K562 (cell line): ENCODE results near the gene USP20. TPM values are rescaled to one million over a fixed set of nuclear protein-coding genes. Genes with fewer than 3 reads are reported as not detected.

ENCODE experiments used
- CEBPB ChIP-seq: fragments of 450-650 bp; IDR thresholded peaks from 2 replicates; pipeline ENCODE4 v1.6.1; 2016; ENCODE audit warnings: missing genetic modification characterization, missing compliant biosample characterization
- HSF4 ChIP-seq: fragments of 250-450 bp; sonication (Bioruptor Pico); IDR thresholded peaks from 2 replicates; pipeline ENCODE4 v2.1.2; 2022; ENCODE audit warnings: mild to moderate bottlenecking, moderate library complexity, borderline replicate concordance
- KLF16 ChIP-seq: IDR thresholded peaks from 2 replicates; pipeline ENCODE4 v1.6.1; 2016; ENCODE audit warnings: antibody characterized with exemption
- STAT5A ChIP-seq: IDR thresholded peaks from 2 replicates; pipeline ENCODE4 v1.6.1; 2012; ENCODE audit warnings: low read length, inconsistent platforms, borderline replicate concordance
- XRCC5 ChIP-seq: fragments of 200-400 bp; formaldehyde crosslinking; IDR thresholded peaks from 2 replicates; pipeline ENCODE4 v1.6.1; 2017; ENCODE audit warnings: low read depth, mild to moderate bottlenecking, low read length
- ZNF134 ChIP-seq: fragments of 250-450 bp; sonication (Bioruptor Pico); conservative IDR thresholded peaks from 2 replicates; pipeline ENCODE4 v1.4.0; 2020
- ZNF707 ChIP-seq: fragments of 250-450 bp; sonication (Bioruptor Pico); conservative IDR thresholded peaks from 2 replicates; pipeline ENCODE4 v1.8.0; 2022; ENCODE audit warnings: inconsistent platforms, mild to moderate bottlenecking, moderate library complexity
- ZNF75A ChIP-seq: fragments of 450-650 bp; formaldehyde crosslinking; IDR thresholded peaks from 2 replicates; pipeline ENCODE4 v1.4.0; 2020; ENCODE audit warnings: mild to moderate bottlenecking
- ZNF79 ChIP-seq: fragments of 250-450 bp; sonication (Bioruptor Pico); IDR thresholded peaks from 2 replicates; pipeline ENCODE4 v1.4.0; 2020; ENCODE audit warnings: low read depth, mild to moderate bottlenecking, moderate library complexity
- polyA plus RNA-seq, 8 experiments: library from polyadenylated mRNA; depleted of rRNA in 4 of 8; stranded (reverse) in 5 of 8; unstranded in 3 of 8; fragments of >200 nt; fragmentation: Nextera tagmentation in 2 of 8; fragmentation: Illumina TruSeq in 1 of 8; extraction: Ambion mirVana in 2 of 8; extraction: Trizol in 1 of 8; gene quantifications; 2 replicates each; pipeline versions ENCODE4 v1.2.1 to v1.2.3, GENCODE V29; 2011 to 2014; ENCODE audit warnings: inconsistent platforms in 1 of 8, missing spikeins in 1 of 8
- total RNA-seq, 7 experiments: library from RNA; depleted of rRNA in 6 of 7; stranded (reverse); fragments of >200 nt in 6 of 7; fragmentation: Illumina TruSeq in 2 of 7; extraction: Trizol in 2 of 7; gene quantifications; 2 replicates each; pipeline versions ENCODE4 v1.2.1 to v1.2.3, GENCODE V29; 2011 to 2021; ENCODE audit warnings: low replicate concordance in 1 of 7
- TF ChIP-seq, protein P1 (sequence below): fragments of 450-650 bp; formaldehyde crosslinking; IDR thresholded peaks from 2 replicates; pipeline ENCODE4 v1.4.0; 2020; ENCODE audit warnings: mild to moderate bottlenecking, mixed read lengths
- TF ChIP-seq, protein P2 (sequence below): fragments of 250-450 bp; sonication (Bioruptor Pico); IDR thresholded peaks from 2 replicates; pipeline ENCODE4 v1.8.0; 2021; ENCODE audit warnings: borderline replicate concordance, mild to moderate bottlenecking, moderate library complexity; ENCODE audit not compliant: poor library complexity, severe bottlenecking
- TF ChIP-seq, protein P3 (sequence below): fragments of 450-650 bp; conservative IDR thresholded peaks from 2 replicates; pipeline ENCODE4 v1.6.1; 2016; ENCODE audit warnings: missing genetic modification characterization, low read depth, mild to moderate bottlenecking, control low read depth, missing compliant biosample characterization
- TF ChIP-seq, protein P4 (sequence below): sonication (generic); formaldehyde crosslinking; IDR thresholded peaks from 2 replicates; pipeline ENCODE4 v1.8.0; 2022; ENCODE audit warnings: mild to moderate bottlenecking, missing genetic modification reagents
- TF ChIP-seq, protein P5 (sequence below): fragments of 250-450 bp; sonication (Bioruptor Pico); IDR thresholded peaks from 2 replicates; pipeline ENCODE4 v1.4.0; 2020

USP20 gene
- total and polyA plus RNA-seq, 9 of the 15 experiments (the other 6 are each of a cell fraction or from before 2014, with no cell fraction given) = 1.9 to 136 (median 49.1) TPM

DNA sequence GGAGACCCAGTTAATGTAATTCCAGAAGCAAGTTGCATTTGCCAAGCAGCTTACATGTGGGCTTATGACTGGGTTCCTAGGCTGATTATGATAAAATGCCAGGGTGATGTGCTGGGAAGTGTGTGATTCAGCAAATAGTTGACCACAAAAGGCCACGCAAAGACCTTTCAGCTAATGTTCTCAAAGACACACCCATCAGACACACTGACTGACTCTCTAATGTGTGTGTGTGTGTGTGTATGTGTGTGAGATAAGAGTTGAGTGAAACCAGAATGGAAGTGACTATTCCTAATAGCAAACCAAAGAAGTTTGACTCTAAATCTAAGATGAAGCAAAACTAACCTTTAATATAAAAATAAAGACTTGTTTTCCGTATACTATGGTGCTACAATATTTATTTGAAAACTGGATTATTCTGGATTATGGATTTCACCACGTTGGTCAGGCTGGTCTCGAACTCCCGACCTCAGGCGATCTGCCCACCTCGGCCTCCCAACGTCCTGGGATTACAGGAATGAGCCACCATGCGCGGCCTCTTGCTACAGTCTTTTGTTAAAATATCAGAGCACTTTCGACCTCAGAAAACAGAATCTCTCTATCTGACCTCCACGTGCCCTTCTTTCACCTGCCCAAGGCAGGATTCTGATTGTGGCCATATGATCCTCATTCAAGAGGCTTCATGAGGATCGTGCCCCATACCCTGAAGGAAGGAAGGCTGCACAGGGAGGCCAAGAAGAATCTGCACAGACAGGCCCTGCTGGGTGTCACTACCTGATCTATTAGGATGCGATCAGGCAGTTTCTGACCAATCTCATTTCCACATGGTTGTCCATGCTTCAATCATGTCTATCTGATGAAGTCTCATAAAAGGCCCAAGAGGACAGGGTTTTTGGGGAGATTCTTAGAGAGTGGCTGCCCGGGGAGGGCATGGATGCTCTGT is 75.6 kb downstream of the USP20 start (continued):
- TF ChIP-seq, protein P1, sequence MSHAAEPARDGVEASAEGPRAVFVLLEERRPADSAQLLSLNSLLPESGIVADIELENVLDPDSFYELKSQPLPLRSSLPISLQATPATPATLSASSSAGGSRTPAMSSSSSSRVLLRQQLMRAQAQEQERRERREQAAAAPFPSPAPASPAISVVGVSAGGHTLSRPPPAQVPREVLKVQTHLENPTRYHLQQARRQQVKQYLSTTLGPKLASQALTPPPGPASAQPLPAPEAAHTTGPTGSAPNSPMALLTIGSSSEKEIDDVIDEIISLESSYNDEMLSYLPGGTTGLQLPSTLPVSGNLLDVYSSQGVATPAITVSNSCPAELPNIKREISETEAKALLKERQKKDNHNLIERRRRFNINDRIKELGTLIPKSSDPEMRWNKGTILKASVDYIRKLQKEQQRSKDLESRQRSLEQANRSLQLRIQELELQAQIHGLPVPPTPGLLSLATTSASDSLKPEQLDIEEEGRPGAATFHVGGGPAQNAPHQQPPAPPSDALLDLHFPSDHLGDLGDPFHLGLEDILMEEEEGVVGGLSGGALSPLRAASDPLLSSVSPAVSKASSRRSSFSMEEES = no peak
- TF ChIP-seq, protein P2, sequence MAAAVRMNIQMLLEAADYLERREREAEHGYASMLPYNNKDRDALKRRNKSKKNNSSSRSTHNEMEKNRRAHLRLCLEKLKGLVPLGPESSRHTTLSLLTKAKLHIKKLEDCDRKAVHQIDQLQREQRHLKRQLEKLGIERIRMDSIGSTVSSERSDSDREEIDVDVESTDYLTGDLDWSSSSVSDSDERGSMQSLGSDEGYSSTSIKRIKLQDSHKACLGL (CRISPR knock-in tag) = no peak
- TF ChIP-seq KLF16 = peak; percentile 78
- TF ChIP-seq CEBPB = 0 out of 2 replicates have a peak, but pooled peaks have one; percentile 18
- TF ChIP-seq, protein P3, sequence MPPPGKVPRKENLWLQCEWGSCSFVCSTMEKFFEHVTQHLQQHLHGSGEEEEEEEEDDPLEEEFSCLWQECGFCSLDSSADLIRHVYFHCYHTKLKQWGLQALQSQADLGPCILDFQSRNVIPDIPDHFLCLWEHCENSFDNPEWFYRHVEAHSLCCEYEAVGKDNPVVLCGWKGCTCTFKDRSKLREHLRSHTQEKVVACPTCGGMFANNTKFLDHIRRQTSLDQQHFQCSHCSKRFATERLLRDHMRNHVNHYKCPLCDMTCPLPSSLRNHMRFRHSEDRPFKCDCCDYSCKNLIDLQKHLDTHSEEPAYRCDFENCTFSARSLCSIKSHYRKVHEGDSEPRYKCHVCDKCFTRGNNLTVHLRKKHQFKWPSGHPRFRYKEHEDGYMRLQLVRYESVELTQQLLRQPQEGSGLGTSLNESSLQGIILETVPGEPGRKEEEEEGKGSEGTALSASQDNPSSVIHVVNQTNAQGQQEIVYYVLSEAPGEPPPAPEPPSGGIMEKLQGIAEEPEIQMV (tag) = no peak
- TF ChIP-seq ZNF707 (CRISPR knock-in tag) = no peak
- TF ChIP-seq HSF4 (CRISPR knock-in tag) = no peak
- no peak for TF ChIP-seq ZNF79 (CRISPR knock-in tag)
- TF ChIP-seq STAT5A = peak; percentile 89
- TF ChIP-seq, protein P4, sequence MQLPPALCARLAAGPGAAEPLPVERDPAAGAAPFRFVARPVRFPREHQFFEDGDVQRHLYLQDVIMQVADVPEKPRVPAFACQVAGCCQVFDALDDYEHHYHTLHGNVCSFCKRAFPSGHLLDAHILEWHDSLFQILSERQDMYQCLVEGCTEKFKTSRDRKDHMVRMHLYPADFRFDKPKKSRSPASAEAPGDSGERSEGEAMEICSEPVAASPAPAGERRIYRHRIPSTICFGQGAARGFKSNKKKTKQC (CRISPR knock-in tag) = no peak
- TF ChIP-seq, protein P5, sequence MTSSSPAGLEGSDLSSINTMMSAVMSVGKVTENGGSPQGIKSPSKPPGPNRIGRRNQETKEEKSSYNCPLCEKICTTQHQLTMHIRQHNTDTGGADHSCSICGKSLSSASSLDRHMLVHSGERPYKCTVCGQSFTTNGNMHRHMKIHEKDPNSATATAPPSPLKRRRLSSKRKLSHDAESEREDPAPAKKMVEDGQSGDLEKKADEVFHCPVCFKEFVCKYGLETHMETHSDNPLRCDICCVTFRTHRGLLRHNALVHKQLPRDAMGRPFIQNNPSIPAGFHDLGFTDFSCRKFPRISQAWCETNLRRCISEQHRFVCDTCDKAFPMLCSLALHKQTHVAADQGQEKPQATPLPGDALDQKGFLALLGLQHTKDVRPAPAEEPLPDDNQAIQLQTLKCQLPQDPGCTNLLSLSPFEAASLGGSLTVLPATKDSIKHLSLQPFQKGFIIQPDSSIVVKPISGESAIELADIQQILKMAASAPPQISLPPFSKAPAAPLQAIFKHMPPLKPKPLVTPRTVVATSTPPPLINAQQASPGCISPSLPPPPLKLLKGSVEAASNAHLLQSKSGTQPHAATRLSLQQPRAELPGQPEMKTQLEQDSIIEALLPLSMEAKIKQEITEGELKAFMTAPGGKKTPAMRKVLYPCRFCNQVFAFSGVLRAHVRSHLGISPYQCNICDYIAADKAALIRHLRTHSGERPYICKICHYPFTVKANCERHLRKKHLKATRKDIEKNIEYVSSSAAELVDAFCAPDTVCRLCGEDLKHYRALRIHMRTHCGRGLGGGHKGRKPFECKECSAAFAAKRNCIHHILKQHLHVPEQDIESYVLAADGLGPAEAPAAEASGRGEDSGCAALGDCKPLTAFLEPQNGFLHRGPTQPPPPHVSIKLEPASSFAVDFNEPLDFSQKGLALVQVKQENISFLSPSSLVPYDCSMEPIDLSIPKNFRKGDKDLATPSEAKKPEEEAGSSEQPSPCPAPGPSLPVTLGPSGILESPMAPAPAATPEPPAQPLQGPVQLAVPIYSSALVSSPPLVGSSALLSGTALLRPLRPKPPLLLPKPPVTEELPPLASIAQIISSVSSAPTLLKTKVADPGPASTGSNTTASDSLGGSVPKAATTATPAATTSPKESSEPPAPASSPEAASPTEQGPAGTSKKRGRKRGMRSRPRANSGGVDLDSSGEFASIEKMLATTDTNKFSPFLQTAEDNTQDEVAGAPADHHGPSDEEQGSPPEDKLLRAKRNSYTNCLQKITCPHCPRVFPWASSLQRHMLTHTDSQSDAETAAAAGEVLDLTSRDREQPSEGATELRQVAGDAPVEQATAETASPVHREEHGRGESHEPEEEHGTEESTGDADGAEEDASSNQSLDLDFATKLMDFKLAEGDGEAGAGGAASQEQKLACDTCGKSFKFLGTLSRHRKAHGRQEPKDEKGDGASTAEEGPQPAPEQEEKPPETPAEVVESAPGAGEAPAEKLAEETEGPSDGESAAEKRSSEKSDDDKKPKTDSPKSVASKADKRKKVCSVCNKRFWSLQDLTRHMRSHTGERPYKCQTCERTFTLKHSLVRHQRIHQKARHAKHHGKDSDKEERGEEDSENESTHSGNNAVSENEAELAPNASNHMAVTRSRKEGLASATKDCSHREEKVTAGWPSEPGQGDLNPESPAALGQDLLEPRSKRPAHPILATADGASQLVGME = no peak
- TF ChIP-seq ZNF134 (CRISPR knock-in tag) = no peak
- TF ChIP-seq ZNF75A (CRISPR knock-in tag) = no peak
- no peak for TF ChIP-seq XRCC5
